Activated naive CD4-positive, alpha-beta T cell treated with anti-CD3 and anti-CD28 coated beads, Interleukin-2, amount 50 U/mL, for 24 hours (primary cell): ENCODE measurements around the gene GJA3.

Experiments
- H3K27ac Mint-ChIP-seq: one replicate; pipeline ENCODE4 v1.8.0; 2021; ENCODE audit warnings: mild to moderate bottlenecking, mixed read lengths
- H3K27me3 Mint-ChIP-seq: one replicate; pipeline ENCODE4 v1.8.0; 2021; ENCODE audit warnings: mixed read lengths
- H3K36me3 Mint-ChIP-seq: one replicate; pipeline ENCODE4 v1.8.0; 2021; ENCODE audit warnings: mixed read lengths
- H3K4me1 Mint-ChIP-seq: one replicate; pipeline ENCODE4 v1.8.0; 2021; ENCODE audit warnings: mixed read lengths
- H3K4me3 Mint-ChIP-seq: one replicate; pipeline ENCODE4 v1.8.0; 2021; ENCODE audit warnings: mild to moderate bottlenecking, mixed read lengths
- H3K9me3 Mint-ChIP-seq: one replicate; pipeline ENCODE4 v1.8.0; 2021; ENCODE audit warnings: mixed read lengths

The GJA3 gene

DNA sequence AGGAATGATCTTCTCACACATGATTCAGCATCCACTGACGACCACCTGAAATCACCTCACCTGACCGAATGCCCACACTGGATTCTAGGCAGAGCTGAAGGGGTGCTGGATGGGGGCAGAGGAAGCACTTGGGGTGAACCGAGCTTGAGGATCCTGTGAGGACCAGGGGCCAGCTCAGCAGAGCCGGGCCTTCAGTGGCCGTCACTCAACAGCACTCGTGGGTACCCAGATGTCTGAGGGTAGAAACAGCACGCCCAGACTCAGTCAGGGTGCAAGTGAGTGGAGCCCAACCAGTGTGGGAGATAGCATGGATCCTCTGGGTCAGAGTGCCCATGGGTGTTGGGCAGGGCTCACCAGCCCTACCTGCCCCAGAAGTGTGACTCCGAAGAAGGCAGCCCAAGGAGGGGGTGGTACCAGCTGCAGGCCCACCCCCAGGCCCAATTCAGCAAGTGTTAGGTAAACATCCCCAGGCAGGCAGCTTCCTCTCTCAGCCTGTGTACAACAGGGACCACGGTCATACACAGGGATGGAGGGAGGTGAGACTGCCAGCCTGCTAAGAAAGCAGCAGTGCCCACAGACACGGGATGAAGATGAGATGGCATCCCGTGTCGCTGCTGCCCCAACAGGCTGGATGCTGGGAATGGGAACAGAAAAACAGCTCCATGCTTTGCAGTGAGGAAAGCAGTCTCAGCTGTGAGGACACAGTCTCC lies 16.6 kb downstream of the GJA3 start:
- Mint-ChIP-seq H3K9me3 (no peaks in the 10 kb centered on the region), H3K27me3 (peaks cover 38% of the 10 kb centered on the region), H3K36me3 (no peaks in the 10 kb centered on the region), H3K4me1 (peaks cover 8% of the 10 kb centered on the region), H3K27ac (no peak overlapping the region), H3K4me3 (no peak overlapping the region)

DNA sequence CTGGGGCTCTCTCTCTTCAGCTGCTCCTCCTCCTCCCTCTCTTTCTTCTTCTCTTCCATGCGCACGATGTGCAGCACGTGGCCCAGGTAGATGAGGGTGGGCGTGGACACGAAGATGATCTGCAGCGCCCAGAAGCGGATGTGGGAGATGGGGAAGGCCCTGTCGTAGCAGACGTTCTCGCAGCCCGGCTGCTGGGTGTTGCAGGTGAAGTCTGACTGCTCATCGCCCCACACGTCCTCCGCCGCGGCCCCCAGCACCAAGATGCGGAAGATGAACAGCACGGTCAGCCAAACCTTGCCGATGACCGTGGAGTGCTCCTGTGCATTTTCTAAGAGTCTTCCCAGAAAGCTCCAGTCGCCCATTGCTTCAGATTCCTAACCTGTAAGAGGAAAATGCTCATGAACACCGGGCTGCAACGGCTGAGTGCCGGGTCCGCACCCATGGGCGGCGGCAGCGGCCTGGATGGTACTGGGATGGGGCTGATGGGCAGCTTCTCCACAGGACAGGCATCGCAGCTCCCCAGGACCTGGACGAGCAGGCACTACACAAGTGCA lies 17.8 kb downstream of the GJA3 start:
- H3K36me3 Mint-ChIP-seq = no peaks in the 10 kb centered on the region
- no peaks in the 10 kb centered on the region for H3K9me3 Mint-ChIP-seq
- H3K27ac Mint-ChIP-seq = no peak overlapping the region
- peaks cover 8% of the 10 kb centered on the region for H3K4me1 Mint-ChIP-seq
- H3K4me3 Mint-ChIP-seq = no peak overlapping the region
- H3K27me3 Mint-ChIP-seq = peaks cover 42% of the 10 kb centered on the region

- peaks cover 48% of the 10 kb centered on the region for H3K27me3 Mint-ChIP-seq
- no peaks in the 10 kb centered on the region for H3K9me3 Mint-ChIP-seq
- H3K4me3 Mint-ChIP-seq = no peak overlapping the region
- peaks cover 8% of the 10 kb centered on the region for H3K4me1 Mint-ChIP-seq
- no peaks in the 10 kb centered on the region for H3K36me3 Mint-ChIP-seq
- H3K27ac Mint-ChIP-seq = no peak overlapping the region
Observed at GRCh38 chr13:20142023-20142926, 18.6 kb downstream of the GJA3 start.

GRCh38 chr13:20141238-20142022 lies 19.4 kb downstream of the GJA3 start:
- no peak overlapping the region for H3K4me3 Mint-ChIP-seq

DNA sequence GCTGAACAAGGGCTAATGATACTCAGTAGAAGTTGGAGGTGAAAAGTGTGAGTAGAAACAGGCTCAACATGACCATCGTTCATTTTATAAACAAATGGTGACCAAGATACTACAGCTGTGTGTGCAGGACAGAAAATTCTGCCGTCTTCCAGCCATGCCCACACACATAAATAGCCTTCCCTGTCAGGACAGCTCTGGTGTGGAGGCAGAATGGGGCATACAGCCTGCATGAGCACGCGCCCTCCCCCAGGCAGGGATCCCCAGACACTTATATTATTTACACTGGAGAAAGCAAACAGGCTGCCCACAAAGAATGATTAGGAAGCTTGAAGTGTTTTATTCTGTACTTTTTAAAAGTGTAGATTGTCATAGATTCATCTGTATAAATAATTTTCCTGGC lies 20.4 kb downstream of the GJA3 start:
- no peaks in the 10 kb centered on the region for H3K9me3 Mint-ChIP-seq
- H3K4me1 Mint-ChIP-seq = peaks cover 12% of the 10 kb centered on the region
- no peak overlapping the region for H3K27ac Mint-ChIP-seq
- H3K36me3 Mint-ChIP-seq = no peaks in the 10 kb centered on the region
- H3K27me3 Mint-ChIP-seq = peaks cover 46% of the 10 kb centered on the region
- H3K4me3 Mint-ChIP-seq = no peak overlapping the region

More at GRCh38 chr13:20141238-20142022, 19.4 kb downstream of the GJA3 start:
- no peaks in the 10 kb centered on the region for H3K36me3 Mint-ChIP-seq
- H3K27me3 Mint-ChIP-seq = peaks cover 48% of the 10 kb centered on the region
- peaks cover 10% of the 10 kb centered on the region for H3K4me1 Mint-ChIP-seq
- H3K9me3 Mint-ChIP-seq = no peaks in the 10 kb centered on the region
- H3K27ac Mint-ChIP-seq = no peak overlapping the region

- H3K27me3 Mint-ChIP-seq = peaks cover 37% of the 10 kb centered on the region
- H3K4me1 Mint-ChIP-seq = peaks cover 8% of the 10 kb centered on the region
- no peaks in the 10 kb centered on the region for H3K9me3 Mint-ChIP-seq
Observed at GRCh38 chr13:20137875-20138274, 23.0 kb downstream of the GJA3 start.

GRCh38 chr13:20136781-20137703 lies 23.8 kb downstream of the GJA3 start:
- no peak overlapping the region for H3K27ac Mint-ChIP-seq
- no peaks in the 10 kb centered on the region for H3K36me3 Mint-ChIP-seq
- H3K27me3 Mint-ChIP-seq = peaks cover 36% of the 10 kb centered on the region
- H3K9me3 Mint-ChIP-seq = no peaks in the 10 kb centered on the region
- H3K4me3 Mint-ChIP-seq = no peak overlapping the region
- peaks cover 7% of the 10 kb centered on the region for H3K4me1 Mint-ChIP-seq

More at GRCh38 chr13:20137875-20138274, 23.0 kb downstream of the GJA3 start:
- H3K36me3 Mint-ChIP-seq = no peaks in the 10 kb centered on the region
- no peak overlapping the region for H3K27ac Mint-ChIP-seq
- no peak overlapping the region for H3K4me3 Mint-ChIP-seq

DNA sequence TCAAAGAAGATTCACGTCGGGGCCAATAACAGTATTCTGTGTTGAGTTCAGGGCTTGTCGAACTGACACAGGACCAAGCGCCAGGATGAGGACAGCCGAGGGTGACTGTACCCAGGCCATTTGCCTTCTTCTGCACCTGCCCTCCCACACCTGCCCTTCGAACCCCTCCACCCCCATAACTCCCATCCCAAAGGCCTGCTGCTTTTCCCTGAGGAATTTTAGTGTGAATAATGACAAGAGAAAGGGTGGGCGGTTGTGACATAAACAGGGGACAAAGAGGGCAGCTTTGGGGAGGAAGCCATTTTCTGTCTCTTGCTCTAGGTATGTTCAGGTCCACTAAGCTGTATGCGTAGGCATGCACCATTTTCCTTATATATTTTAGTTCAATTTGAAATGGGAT lies 26.1 kb downstream of the GJA3 start:
- Mint-ChIP-seq H3K4me3 (no peak overlapping the region), H3K4me1 (peaks cover 4% of the 10 kb centered on the region), H3K27me3 (peaks cover 21% of the 10 kb centered on the region), H3K36me3 (no peaks in the 10 kb centered on the region), H3K27ac (no peak overlapping the region), H3K9me3 (no peaks in the 10 kb centered on the region)

- peaks cover 4% of the 10 kb centered on the region for H3K4me1 Mint-ChIP-seq
- H3K9me3 Mint-ChIP-seq = no peaks in the 10 kb centered on the region
- H3K27me3 Mint-ChIP-seq = peaks cover 10% of the 10 kb centered on the region
- no peak overlapping the region for H3K4me3 Mint-ChIP-seq
- no peaks in the 10 kb centered on the region for H3K36me3 Mint-ChIP-seq
- no peak overlapping the region for H3K27ac Mint-ChIP-seq
Observed at GRCh38 chr13:20132052-20132634, 28.7 kb downstream of the GJA3 start.

GRCh38 chr13:20131057-20131832 lies 29.6 kb downstream of the GJA3 start:
- Mint-ChIP-seq H3K27ac (no peak overlapping the region), H3K4me3 (no peak overlapping the region)

DNA sequence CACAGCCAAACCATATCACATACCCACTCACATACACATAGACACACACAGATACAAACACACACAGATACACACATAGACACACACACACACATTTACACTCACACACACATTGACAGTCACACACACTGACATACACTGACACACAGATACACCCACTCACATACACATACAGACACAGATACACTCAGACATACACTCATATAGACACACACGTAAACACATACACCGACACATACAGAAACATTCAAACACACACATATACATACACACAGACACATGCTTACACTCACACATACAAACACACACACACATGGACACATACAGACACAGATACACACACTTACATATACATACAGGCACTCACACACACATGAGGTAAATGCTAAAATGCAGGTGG lies 30.2 kb downstream of the GJA3 start:
- Mint-ChIP-seq H3K4me1 (no peaks in the 10 kb centered on the region), H3K27me3 (peaks cover 8% of the 10 kb centered on the region), H3K4me3 (no peak overlapping the region), H3K9me3 (no peaks in the 10 kb centered on the region), H3K27ac (no peak overlapping the region), H3K36me3 (no peaks in the 10 kb centered on the region)

More at GRCh38 chr13:20131057-20131832, 29.6 kb downstream of the GJA3 start:
- Mint-ChIP-seq H3K4me1 (no peaks in the 10 kb centered on the region), H3K27me3 (peaks cover 7% of the 10 kb centered on the region), H3K9me3 (no peaks in the 10 kb centered on the region), H3K36me3 (no peaks in the 10 kb centered on the region)

GRCh38 chr13:20130012-20130411 lies 30.8 kb downstream of the GJA3 start:
- H3K27ac Mint-ChIP-seq = no peak overlapping the region
- H3K4me3 Mint-ChIP-seq = no peak overlapping the region
- no peaks in the 10 kb centered on the region for H3K9me3 Mint-ChIP-seq
- peaks cover 10% of the 10 kb centered on the region for H3K27me3 Mint-ChIP-seq
- H3K4me1 Mint-ChIP-seq = no peaks in the 10 kb centered on the region
- H3K36me3 Mint-ChIP-seq = no peaks in the 10 kb centered on the region

DNA sequence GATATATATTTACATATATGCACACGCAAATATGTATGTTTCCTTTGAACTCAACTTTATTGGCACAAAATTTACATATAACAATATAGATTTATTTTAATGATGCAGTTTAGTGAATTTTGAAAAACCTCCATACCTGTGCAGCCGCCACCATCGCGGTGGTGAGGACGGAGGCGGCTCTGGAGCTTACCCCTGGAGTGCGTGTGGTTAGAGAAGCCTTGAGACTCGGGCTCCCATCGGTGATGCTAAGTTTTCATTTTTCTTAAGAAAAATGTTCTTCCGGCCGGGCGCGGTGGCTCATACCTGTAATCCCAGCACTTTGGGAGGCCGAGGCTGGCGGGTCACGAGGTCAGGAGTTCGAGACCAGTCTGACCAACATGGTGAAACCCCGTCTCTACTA lies 31.8 kb downstream of the GJA3 start:
- Mint-ChIP-seq H3K36me3 (no peaks in the 10 kb centered on the region), H3K4me3 (no peak overlapping the region), H3K27ac (no peak overlapping the region), H3K9me3 (no peaks in the 10 kb centered on the region), H3K4me1 (no peaks in the 10 kb centered on the region), H3K27me3 (peaks cover 15% of the 10 kb centered on the region)
